H1 (cell line): ENCODE measurements around the gene DGKZ. TPM values are rescaled to one million over a fixed set of nuclear protein-coding genes. Genes with fewer than 3 reads are reported as not detected.

ENCODE experiments used
- EGR1 ChIP-seq: IDR thresholded peaks from 2 replicates; pipeline ENCODE4 v1.6.1; 2011; ENCODE audit warnings: low read depth, low read length, borderline replicate concordance
- RAD21 ChIP-seq, 2 experiments: IDR thresholded peaks in 1 of 2; conservative IDR thresholded peaks in 1 of 2; 2 replicates each; pipeline ENCODE4 v1.6.1; 2011; ENCODE audit warnings: low read depth in 2 of 2, low read length in 2 of 2, improper control_type of control experiment in 1 of 2, inconsistent platforms in 1 of 2, mild to moderate bottlenecking in 1 of 2, moderate library complexity in 1 of 2
- SAP30 ChIP-seq: fragments of 300-600 bp; sonication (generic); IDR thresholded peaks from 2 replicates; pipeline ENCODE4 v1.7.1; 2012; ENCODE audit warnings: low read length, moderate library complexity, mild to moderate bottlenecking, inconsistent platforms; ENCODE audit not compliant: insufficient read depth, insufficient replicate concordance
- SRF ChIP-seq: IDR thresholded peaks from 2 replicates; pipeline ENCODE4 v1.6.1; 2011; ENCODE audit warnings: mild to moderate bottlenecking, low read depth, low read length, moderate library complexity
- TAF1 ChIP-seq: IDR thresholded peaks from 2 replicates; pipeline ENCODE4 v1.6.1; 2011; ENCODE audit warnings: mild to moderate bottlenecking, low read depth, low read length
- polyA plus RNA-seq, 7 experiments: library from polyadenylated mRNA; depleted of rRNA in 3 of 7; stranded (reverse) in 5 of 7; unstranded in 2 of 7; fragments of >200 nt in 5 of 7; fragments of 200-250 nt in 2 of 7; gene quantifications; 1 replicate in 5 of 7; 2 replicates in 1 of 7; 4 replicates in 1 of 7; pipeline versions ENCODE4 v1.2.1 to v1.2.3, GENCODE V29; 2011 to 2013; ENCODE audit warnings: missing spikeins in 2 of 7, mixed read lengths in 2 of 7
- total RNA-seq: library from RNA; stranded (reverse); fragmentation: NEBNext Ultra II Directional; extraction: Animal tissue kit (Norgen Biotek cat#: 25700); gene quantifications from 2 replicates; pipeline ENCODE4 v1.2.1, GENCODE V29; 2021

Gene DGKZ
- total and polyA plus RNA-seq, 2 of the 8 experiments (the other 6 are each of a cell fraction or from before 2014, with no cell fraction given) = 84.4 to 184 TPM

- no peak for TF ChIP-seq RAD21 (IDR thresholded peaks at IDR 0.05 in 1 of 2, conservative IDR thresholded peaks at IDR 0.05 in 1 of 2; ENCODE audit: low read depth in 2 of 2, low read length in 2 of 2)
- no peak for TF ChIP-seq EGR1
- peak; percentile 26 for TF ChIP-seq TAF1
- TF ChIP-seq SRF = no peak
- no peak for TF ChIP-seq SAP30
Measured at GRCh38 chr11:46381819-46382645, 34.8 kb downstream of the DGKZ start (continued).
